ENCODE measurements around the gene PLA2G2F. TPM values are rescaled to one million over a fixed set of nuclear protein-coding genes. Genes with fewer than 3 reads are reported as not detected.

PLA2G2F gene
- total RNA-seq, 1 experiment from 2014 or later, result not detected

GRCh38 chr1:20111452-20111851 is 27.7 kb upstream of the PLA2G2F start:
- TF ChIP-seq TCF7L2 (IDR thresholded peaks at IDR 0.05; ENCODE audit: low read depth, low read length) (no peak), SIN3A (IDR thresholded peaks at IDR 0.05; ENCODE audit: borderline replicate concordance, insufficient read depth, low read depth, low read length) (no peak), CTCF (IDR thresholded peaks at IDR 0.05) (no peak), POLR2AphosphoS5 (IDR thresholded peaks at IDR 0.05; ENCODE audit: low read depth, low read length) (no peak), REST (IDR thresholded peaks at IDR 0.05; ENCODE audit: insufficient read depth in 1 of 2, low read depth in 2 of 2, low read length in 1 of 2) (no peak)
- in situ Hi-C loops (cut with HindIII; ENCODE audit: low pct_unique_long_range_greater_than_20kb, low sequenced_read_pairs), result no loop called here
- no peaks in the 10 kb centered on the region for H3K4me1 ChIP-seq (ENCODE audit: control insufficient read depth, insufficient read depth, low read length)

GRCh38 chr1:20112279-20113000 is 26.7 kb upstream of the PLA2G2F start:
- ChIA-PET POLR2A (no interaction called here), CTCF (no interaction called here)
- H3K4me3 ChIP-seq (ENCODE audit: low read depth in 2 of 2, low read length in 2 of 2), result no peak overlapping the region
- in situ Hi-C loops (cut with HindIII; ENCODE audit: low pct_unique_long_range_greater_than_20kb, low sequenced_read_pairs), result no loop called here
- no TSS peak for BruUV-seq (replicated peaks)
- no peak for DNase-seq (ENCODE audit: low read depth, low spot score)
- H3K9me3 ChIP-seq (ENCODE audit: control insufficient read depth, insufficient read depth, low read depth, low read length), result no peaks in the 10 kb centered on the region
- no peaks in the 10 kb centered on the region for H3K36me3 ChIP-seq (ENCODE audit: control insufficient read depth, insufficient read depth, low read length)
- intact Hi-C loops (cut with micrococcal nuclease; ENCODE audit: unreplicated experiment), result no loop called here
- H3K27ac ChIP-seq (ENCODE audit: low read length), result no peak overlapping the region
- peaks cover 4% of the 10 kb centered on the region for H3K27me3 ChIP-seq (ENCODE audit: control insufficient read depth, insufficient read depth, low read length)
- ATAC-seq, result no peak
- no peaks in the 10 kb centered on the region for H3K4me1 ChIP-seq (ENCODE audit: control insufficient read depth, insufficient read depth, low read length)
- TF ChIP-seq REST (IDR thresholded peaks at IDR 0.05; ENCODE audit: insufficient read depth in 1 of 2, low read depth in 2 of 2, low read length in 1 of 2) (no peak), POLR2AphosphoS5 (IDR thresholded peaks at IDR 0.05; ENCODE audit: low read depth, low read length) (no peak), CTCF (IDR thresholded peaks at IDR 0.05) (no peak), SIN3A (IDR thresholded peaks at IDR 0.05; ENCODE audit: borderline replicate concordance, insufficient read depth, low read depth, low read length) (no peak), TCF7L2 (IDR thresholded peaks at IDR 0.05; ENCODE audit: low read depth, low read length) (no peak)

More at GRCh38 chr1:20111452-20111851, 27.7 kb upstream of the PLA2G2F start:
- Histone ChIP-seq H3K9me3 (ENCODE audit: control insufficient read depth, insufficient read depth, low read depth, low read length) (no peaks in the 10 kb centered on the region), H3K36me3 (ENCODE audit: control insufficient read depth, insufficient read depth, low read length) (no peaks in the 10 kb centered on the region), H3K27ac (ENCODE audit: low read length) (no peak overlapping the region), H3K27me3 (ENCODE audit: control insufficient read depth, insufficient read depth, low read length) (peaks cover under 1% of the 10 kb centered on the region; the same call in 1 of the 2 replicates), H3K4me3 (ENCODE audit: low read depth in 2 of 2, low read length in 2 of 2) (no peak overlapping the region)
- intact Hi-C loops (cut with micrococcal nuclease; ENCODE audit: unreplicated experiment), result no loop called here
- no TSS peak for BruUV-seq (replicated peaks)
- ChIA-PET POLR2A (no interaction called here), CTCF (no interaction called here)
- DNase-seq (ENCODE audit: low read depth, low spot score), result no peak
- ATAC-seq, result no peak
